Activated T-helper 1 cell treated with anti-CD3 and anti-CD28 coated beads, Interleukin-12 subunit alpha, Interleukin-12 subunit beta, Interleukin-2, Interleukin-4 antibody, amounts not matched to agents 30 ng/mL and 10 ng/mL and 1 ng/mL, durations not matched to agents 14 hours and 24 hours and 36 hours (primary cell): ENCODE measurements around the gene DCUN1D4. TPM values are rescaled to one million over a fixed set of nuclear protein-coding genes. Genes with fewer than 3 reads are reported as not detected.
"Not testable (repeated sequence)": the region's sequence is repeated elsewhere in the genome, so short reads cannot be mapped to it uniquely, and the experiment has no call there.

Experiments
- DNase-seq: peaks from one replicate; pipeline ENCODE4 v3.0.0; 2021; ENCODE audit warnings: low spot score
- H3K27ac Mint-ChIP-seq: one replicate; pipeline ENCODE4 v1.8.0; 2021; ENCODE audit warnings: mild to moderate bottlenecking, mixed read lengths
- H3K27me3 Mint-ChIP-seq: one replicate; pipeline ENCODE4 v1.8.0; 2022; ENCODE audit warnings: mild to moderate bottlenecking, moderate library complexity, mixed read lengths; ENCODE audit not compliant: insufficient read depth
- H3K36me3 Mint-ChIP-seq: one replicate; pipeline ENCODE4 v1.8.0; 2021; ENCODE audit warnings: low read depth, mixed read lengths
- H3K4me1 Mint-ChIP-seq: one replicate; pipeline ENCODE4 v1.8.0; 2021; ENCODE audit warnings: low read depth, mixed read lengths
- H3K4me3 Mint-ChIP-seq: one replicate; pipeline ENCODE4 v1.8.0; 2021; ENCODE audit warnings: mild to moderate bottlenecking, moderate library complexity, mixed read lengths
- H3K9me3 Mint-ChIP-seq: one replicate; pipeline ENCODE4 v1.8.0; 2021; ENCODE audit warnings: mixed read lengths
- intact Hi-C: fragments of 100-400 bp; cut with micrococcal nuclease; formaldehyde crosslinking; loops from one replicate; pipeline ENCODE4 v1.15.1; 2024
- total RNA-seq: library from RNA; stranded (reverse); gene quantifications from 2 replicates; pipeline ENCODE4 v1.2.3, GENCODE V29; 2022

The DCUN1D4 gene
- total RNA-seq, 1 donor from 2014 or later = 29.7 TPM

- Mint-ChIP-seq H3K36me3 (no peaks in the 10 kb centered on the region), H3K27me3 (no peaks in the 10 kb centered on the region), H3K27ac (no peak overlapping the region), H3K4me1 (no peaks in the 10 kb centered on the region), H3K9me3 (peaks cover 3% of the 10 kb centered on the region), H3K4me3 (no peak overlapping the region)
- no peak for DNase-seq
- intact Hi-C loops = no loop called here
Measured at GRCh38 chr4:51923343-51923742, 80.4 kb downstream of the DCUN1D4 start.

- Mint-ChIP-seq H3K9me3 (peaks cover under 1% of the 10 kb centered on the region), H3K4me3 (no peak overlapping the region), H3K27ac (no peak overlapping the region), H3K4me1 (no peaks in the 10 kb centered on the region), H3K27me3 (peaks cover 7% of the 10 kb centered on the region), H3K36me3 (no peaks in the 10 kb centered on the region)
- intact Hi-C loops = no loop called here
- DNase-seq = no peak
Measured at GRCh38 chr4:51925307-51925706, 82.4 kb downstream of the DCUN1D4 start.

- Mint-ChIP-seq H3K36me3 (no peaks in the 10 kb centered on the region), H3K27me3 (peaks cover 7% of the 10 kb centered on the region), H3K27ac (no peak overlapping the region), H3K4me3 (no peak overlapping the region), H3K9me3 (no peaks in the 10 kb centered on the region), H3K4me1 (no peaks in the 10 kb centered on the region)
- intact Hi-C loops = no loop called here
- DNase-seq = no peak
Measured at GRCh38 chr4:51930557-51930956, 87.6 kb downstream of the DCUN1D4 start.

DNA sequence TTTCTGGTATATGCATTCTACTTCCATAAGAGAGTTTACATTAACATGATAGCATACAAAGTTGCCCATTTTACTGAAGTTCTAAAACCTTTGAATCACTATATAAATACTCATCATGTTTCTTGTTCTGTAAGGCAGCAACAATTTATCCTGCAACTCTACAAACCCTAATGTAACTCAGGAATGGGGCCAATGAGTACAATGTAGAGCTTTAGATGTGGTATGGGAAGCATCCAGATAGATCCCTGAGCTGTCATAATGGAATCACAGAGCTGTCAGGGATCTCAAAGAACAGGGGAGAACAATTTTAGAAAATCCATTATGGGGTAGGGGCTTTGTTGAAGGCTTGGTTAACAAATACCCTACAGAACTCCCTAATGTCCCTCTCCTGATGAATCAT lies 88.5 kb downstream of the DCUN1D4 start:
- intact Hi-C loops = no loop called here
- Mint-ChIP-seq H3K36me3 (no peaks in the 10 kb centered on the region), H3K9me3 (no peaks in the 10 kb centered on the region), H3K4me3 (no peak overlapping the region), H3K27ac (no peak overlapping the region), H3K27me3 (peaks cover 7% of the 10 kb centered on the region), H3K4me1 (no peaks in the 10 kb centered on the region)
- no peak for DNase-seq

DNA sequence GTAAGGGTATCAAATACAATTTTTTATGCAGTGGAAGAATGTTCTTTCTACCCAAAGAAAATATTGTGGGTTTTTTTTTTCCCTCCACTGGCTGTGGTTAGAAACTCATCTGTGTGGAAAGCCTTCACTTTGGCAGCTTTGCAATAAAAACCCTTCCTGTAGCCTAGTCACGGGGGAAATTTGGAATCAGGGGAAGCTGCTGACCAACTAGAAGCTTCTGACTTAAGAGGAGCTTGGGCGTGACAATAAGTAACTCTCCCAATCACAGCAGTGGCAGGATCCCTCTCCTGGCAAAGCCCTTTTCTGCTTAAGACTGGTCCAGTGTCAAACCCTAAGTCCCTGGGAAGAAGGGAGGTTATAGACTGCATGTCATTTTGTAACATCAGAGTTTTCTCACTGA lies 89.3 kb downstream of the DCUN1D4 start:
- H3K4me1 Mint-ChIP-seq = no peaks in the 10 kb centered on the region
- peaks cover 7% of the 10 kb centered on the region for H3K27me3 Mint-ChIP-seq

GRCh38 chr4:51932684-51933083 lies 89.7 kb downstream of the DCUN1D4 start:
- H3K36me3 Mint-ChIP-seq = no peaks in the 10 kb centered on the region
- no peak overlapping the region for H3K27ac Mint-ChIP-seq
- peaks cover 7% of the 10 kb centered on the region for H3K27me3 Mint-ChIP-seq
- intact Hi-C loops = no loop called here
- H3K4me3 Mint-ChIP-seq = no peak overlapping the region
- DNase-seq = no peak
- H3K9me3 Mint-ChIP-seq = no peaks in the 10 kb centered on the region
- no peaks in the 10 kb centered on the region for H3K4me1 Mint-ChIP-seq

More for the DNA sequence above, 89.3 kb downstream of the DCUN1D4 start:
- Mint-ChIP-seq H3K36me3 (no peaks in the 10 kb centered on the region), H3K27ac (no peak overlapping the region), H3K9me3 (no peaks in the 10 kb centered on the region), H3K4me3 (no peak overlapping the region)
- DNase-seq = no peak
- intact Hi-C loops = no loop called here

- H3K4me3 Mint-ChIP-seq, intact Hi-C loops, H3K4me1 Mint-ChIP-seq, H3K9me3 Mint-ChIP-seq, H3K27ac Mint-ChIP-seq, DNase-seq, H3K36me3 Mint-ChIP-seq, H3K27me3 Mint-ChIP-seq: not testable (repeated sequence)
Measured at GRCh38 chr4:51940460-51940859, 97.5 kb downstream of the DCUN1D4 start.

GRCh38 chr4:51942108-51942832 lies 99.3 kb downstream of the DCUN1D4 start:
- H3K4me3 Mint-ChIP-seq = no peak overlapping the region
- H3K27ac Mint-ChIP-seq = no peak overlapping the region
- H3K27me3 Mint-ChIP-seq = no peaks in the 10 kb centered on the region
- intact Hi-C loops = no loop called here
- H3K36me3 Mint-ChIP-seq = no peaks in the 10 kb centered on the region
- peaks cover 7% of the 10 kb centered on the region for H3K9me3 Mint-ChIP-seq
- DNase-seq = no peak
- no peaks in the 10 kb centered on the region for H3K4me1 Mint-ChIP-seq

DNA sequence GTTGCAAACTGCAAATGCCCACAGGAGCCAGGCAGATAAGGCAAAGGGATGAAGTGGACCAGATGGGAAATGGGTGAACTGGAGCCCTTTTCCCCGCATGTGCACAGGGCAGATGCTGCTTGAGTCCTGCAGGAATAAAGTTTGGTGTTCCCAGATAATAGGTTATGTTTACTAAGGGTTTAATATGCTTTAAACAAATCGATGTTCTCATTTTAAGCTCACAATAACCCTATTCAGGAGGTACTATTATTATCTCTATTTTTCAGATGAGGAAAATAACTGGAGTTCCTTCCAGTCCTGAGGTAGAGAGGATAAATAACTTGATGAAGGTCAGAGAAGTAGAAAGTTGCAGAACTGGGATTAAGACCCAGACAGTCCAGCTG lies 99.9 kb downstream of the DCUN1D4 start:
- H3K9me3 Mint-ChIP-seq = peaks cover 7% of the 10 kb centered on the region
- H3K27me3 Mint-ChIP-seq = no peaks in the 10 kb centered on the region
- DNase-seq = no peak
- intact Hi-C loops = no loop called here
- no peak overlapping the region for H3K4me3 Mint-ChIP-seq
- H3K4me1 Mint-ChIP-seq = no peaks in the 10 kb centered on the region
- no peaks in the 10 kb centered on the region for H3K36me3 Mint-ChIP-seq
- no peak overlapping the region for H3K27ac Mint-ChIP-seq

GRCh38 chr4:51943221-51943620 lies 100.3 kb downstream of the DCUN1D4 start:
- H3K4me1 Mint-ChIP-seq = no peaks in the 10 kb centered on the region
- intact Hi-C loops = no loop called here
- H3K9me3 Mint-ChIP-seq = peaks cover 7% of the 10 kb centered on the region
- DNase-seq = no peak
- H3K36me3 Mint-ChIP-seq = no peaks in the 10 kb centered on the region
- H3K4me3 Mint-ChIP-seq = no peak overlapping the region
- H3K27me3 Mint-ChIP-seq = no peaks in the 10 kb centered on the region
- no peak overlapping the region for H3K27ac Mint-ChIP-seq

GRCh38 chr4:51958199-51958968 lies 115.4 kb downstream of the DCUN1D4 start:
- intact Hi-C loops = no loop called here
- H3K27ac Mint-ChIP-seq = no peak overlapping the region
- no peak overlapping the region for H3K4me3 Mint-ChIP-seq
- no peaks in the 10 kb centered on the region for H3K27me3 Mint-ChIP-seq
- H3K36me3 Mint-ChIP-seq = no peaks in the 10 kb centered on the region
- H3K9me3 Mint-ChIP-seq = no peaks in the 10 kb centered on the region
- H3K4me1 Mint-ChIP-seq = no peaks in the 10 kb centered on the region
- DNase-seq = no peak

DNA sequence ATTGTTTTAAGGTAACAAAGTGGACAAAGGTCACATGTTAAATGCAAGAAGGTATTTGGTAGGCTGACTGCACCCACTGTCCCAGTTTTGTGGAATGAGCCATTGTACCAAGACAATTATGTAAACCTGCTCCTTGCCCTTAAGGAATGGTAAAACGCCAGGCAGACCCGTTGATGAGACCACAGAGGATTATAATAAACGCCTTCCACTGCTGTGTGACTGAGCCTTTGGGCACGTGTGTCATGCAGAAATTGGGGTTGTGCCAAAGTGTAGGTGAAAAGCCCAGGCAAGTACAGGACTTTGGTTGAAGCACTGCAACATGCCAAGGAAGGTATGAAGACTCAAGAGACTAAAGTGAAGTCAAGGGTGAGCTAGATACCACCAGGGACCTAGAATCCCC lies 117.5 kb downstream of the DCUN1D4 start:
- no peaks in the 10 kb centered on the region for H3K4me1 Mint-ChIP-seq
- no peak overlapping the region for H3K4me3 Mint-ChIP-seq
- no peaks in the 10 kb centered on the region for H3K27me3 Mint-ChIP-seq
- DNase-seq = no peak
- no peak overlapping the region for H3K27ac Mint-ChIP-seq
- no peaks in the 10 kb centered on the region for H3K36me3 Mint-ChIP-seq
- no peaks in the 10 kb centered on the region for H3K9me3 Mint-ChIP-seq
- intact Hi-C loops = no loop called here

GRCh38 chr4:51963841-51964517 lies 121.0 kb downstream of the DCUN1D4 start:
- no peak overlapping the region for H3K27ac Mint-ChIP-seq
- intact Hi-C loops = no loop called here
- no peak overlapping the region for H3K4me3 Mint-ChIP-seq
- no peaks in the 10 kb centered on the region for H3K36me3 Mint-ChIP-seq
- no peaks in the 10 kb centered on the region for H3K4me1 Mint-ChIP-seq
- DNase-seq = no peak
- H3K9me3 Mint-ChIP-seq = no peaks in the 10 kb centered on the region
- no peaks in the 10 kb centered on the region for H3K27me3 Mint-ChIP-seq
